Upper lobe of right lung (tissue), 1 donor: ENCODE measurements around the gene NTRK3. TPM values are rescaled to one million over a fixed set of nuclear protein-coding genes. Genes with fewer than 3 reads are reported as not detected.

Source experiments
- ATAC-seq: fragments of 200-7000 bp; cut with Tn5 transposase; one replicate; pipeline ENCODE4 v1.9.1; 2020; ENCODE audit warnings: mild to moderate bottlenecking, moderate library complexity
- DNase-seq: peaks from one replicate; pipeline ENCODE4 v3.0.0-alpha.2; 2020
- H3K27ac ChIP-seq: fragments of 200-600 bp; one replicate; pipeline ENCODE4 v1.8.0; 2022
- H3K27me3 ChIP-seq: fragments of 200-600 bp; one replicate; pipeline ENCODE4 v1.8.0; 2022; ENCODE audit warnings: mild to moderate bottlenecking
- H3K36me3 ChIP-seq: fragments of 200-600 bp; one replicate; pipeline ENCODE4 v1.8.0; 2022
- H3K4me1 ChIP-seq: fragments of 200-600 bp; one replicate; pipeline ENCODE4 v1.8.0; 2022
- H3K4me3 ChIP-seq: fragments of 200-600 bp; one replicate; pipeline ENCODE4 v1.8.0; 2022; ENCODE audit warnings: mild to moderate bottlenecking
- H3K9me3 ChIP-seq: fragments of 200-600 bp; one replicate; pipeline ENCODE4 v1.8.0; 2022
- CTCF ChIP-seq: fragments of 200-600 bp; IDR thresholded peaks from one replicate; pipeline ENCODE4 v1.8.0; 2022; ENCODE audit warnings: antibody characterized with exemption
- intact Hi-C: fragments of 100-400 bp; cut with DNase I; formaldehyde crosslinking; loops from one replicate; pipeline ENCODE4 v1.11.0; 2022
- total RNA-seq: library from RNA; stranded (reverse); fragmentation: NEBNext Ultra II Directional; extraction: Animal tissue kit (Norgen Biotek cat#: 25700); gene quantifications from one replicate; pipeline ENCODE4 v1.2.1, GENCODE V29; 2021
- donor health status: DM: no; HTN: yes; CAD: no; lungs with severe emphysema.

NTRK3 gene
- total RNA-seq, 1 donor from 2014 or later: 2.8 TPM

DNA sequence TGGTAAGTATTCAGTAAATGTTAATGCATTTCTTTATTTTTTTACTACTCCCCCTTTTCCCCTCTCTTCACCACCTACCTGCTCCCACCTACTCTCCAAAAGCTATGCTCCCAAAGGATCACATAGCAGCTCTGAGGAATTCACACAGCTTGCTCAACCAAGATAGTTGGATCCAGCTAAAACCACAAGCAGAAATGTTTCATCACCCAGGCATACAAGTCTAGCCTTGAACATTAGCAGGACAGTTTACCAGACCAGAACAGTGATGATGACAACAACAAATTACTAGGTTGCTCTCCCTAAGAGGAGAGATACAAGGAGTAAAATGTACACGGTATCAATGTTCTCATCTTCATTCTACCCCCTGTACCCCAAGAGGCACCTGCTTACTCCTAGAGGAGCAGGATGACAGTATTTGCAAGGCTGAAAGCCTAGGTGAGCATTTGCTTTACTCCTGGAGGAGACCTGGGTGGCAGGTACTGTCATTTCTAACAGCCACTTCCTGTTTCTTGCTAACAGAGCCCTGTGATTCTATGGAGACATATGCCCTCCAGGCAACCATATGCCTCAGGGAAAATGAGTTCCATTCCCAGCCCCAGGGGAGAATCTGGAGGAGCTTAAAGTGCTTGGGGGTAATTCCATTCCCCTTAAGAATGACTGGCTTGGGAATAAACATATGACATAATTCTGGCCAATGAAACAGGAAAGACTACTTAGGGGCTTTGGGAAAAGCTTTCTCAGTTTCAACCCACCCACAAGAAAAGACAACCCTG is 237.5 kb downstream of the NTRK3 start:
- ATAC-seq: no peak
- intact Hi-C loops: no loop called here

DNA sequence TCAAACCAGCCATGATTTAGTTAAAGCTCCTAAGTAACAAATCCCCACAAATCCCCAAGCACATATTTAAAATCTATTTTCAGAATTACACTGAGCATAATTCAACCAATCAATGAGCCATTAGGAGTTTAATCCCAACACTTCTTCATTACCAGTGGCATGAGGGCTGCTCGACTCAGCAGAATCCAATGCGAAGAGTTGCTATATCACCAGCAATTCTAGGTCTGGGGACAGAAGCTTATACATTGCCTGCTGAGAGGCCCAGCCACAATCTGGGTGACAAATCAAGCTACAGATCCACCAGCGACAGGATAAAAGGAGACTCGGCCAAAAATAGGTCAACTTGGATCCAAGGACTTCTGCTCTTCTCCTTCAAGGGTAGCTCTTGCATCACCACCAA is 238.8 kb downstream of the NTRK3 start:
- Histone ChIP-seq H3K27ac (no peak overlapping the region), H3K27me3 (no peaks in the 10 kb centered on the region), H3K4me3 (no peak overlapping the region), H3K36me3 (no peaks in the 10 kb centered on the region), H3K9me3 (no peaks in the 10 kb centered on the region), H3K4me1 (no peaks in the 10 kb centered on the region)
- DNase-seq: no peak
- no peak for TF ChIP-seq CTCF
- intact Hi-C loops: no loop called here
- no peak for ATAC-seq

More for the DNA sequence above, 237.5 kb downstream of the NTRK3 start:
- H3K4me3 ChIP-seq: no peak overlapping the region
- no peaks in the 10 kb centered on the region for H3K36me3 ChIP-seq
- no peaks in the 10 kb centered on the region for H3K4me1 ChIP-seq
- H3K9me3 ChIP-seq: no peaks in the 10 kb centered on the region
- no peak for DNase-seq
- H3K27me3 ChIP-seq: no peaks in the 10 kb centered on the region
- no peak overlapping the region for H3K27ac ChIP-seq
- no peak for TF ChIP-seq CTCF

DNA sequence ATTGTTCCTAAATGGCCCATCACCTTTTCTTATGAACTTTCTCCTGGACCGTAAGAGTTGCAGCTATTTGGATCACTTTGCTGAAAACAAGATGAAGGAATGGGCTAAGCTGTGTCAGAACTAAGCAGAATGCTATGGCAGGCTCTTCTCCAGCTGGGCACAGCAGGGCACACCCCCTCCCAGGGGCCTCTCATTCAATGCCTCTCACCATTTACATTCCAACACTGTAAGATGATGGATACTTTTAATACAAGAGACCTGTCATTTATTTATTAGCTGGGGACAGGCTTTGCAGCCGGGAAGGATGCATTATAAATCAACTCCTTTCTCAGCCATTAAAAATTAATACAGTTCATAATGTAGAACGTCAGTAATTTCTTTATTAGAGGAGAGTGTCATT is 240.1 kb downstream of the NTRK3 start:
- H3K27me3 ChIP-seq: no peaks in the 10 kb centered on the region
- H3K9me3 ChIP-seq: no peaks in the 10 kb centered on the region
- no peak for TF ChIP-seq CTCF
- no peak for DNase-seq
- peaks cover 5% of the 10 kb centered on the region for H3K4me1 ChIP-seq
- H3K36me3 ChIP-seq: no peaks in the 10 kb centered on the region
- intact Hi-C loops: no loop called here
- H3K27ac ChIP-seq: no peak overlapping the region
- ATAC-seq: no peak
- H3K4me3 ChIP-seq: no peak overlapping the region

DNA sequence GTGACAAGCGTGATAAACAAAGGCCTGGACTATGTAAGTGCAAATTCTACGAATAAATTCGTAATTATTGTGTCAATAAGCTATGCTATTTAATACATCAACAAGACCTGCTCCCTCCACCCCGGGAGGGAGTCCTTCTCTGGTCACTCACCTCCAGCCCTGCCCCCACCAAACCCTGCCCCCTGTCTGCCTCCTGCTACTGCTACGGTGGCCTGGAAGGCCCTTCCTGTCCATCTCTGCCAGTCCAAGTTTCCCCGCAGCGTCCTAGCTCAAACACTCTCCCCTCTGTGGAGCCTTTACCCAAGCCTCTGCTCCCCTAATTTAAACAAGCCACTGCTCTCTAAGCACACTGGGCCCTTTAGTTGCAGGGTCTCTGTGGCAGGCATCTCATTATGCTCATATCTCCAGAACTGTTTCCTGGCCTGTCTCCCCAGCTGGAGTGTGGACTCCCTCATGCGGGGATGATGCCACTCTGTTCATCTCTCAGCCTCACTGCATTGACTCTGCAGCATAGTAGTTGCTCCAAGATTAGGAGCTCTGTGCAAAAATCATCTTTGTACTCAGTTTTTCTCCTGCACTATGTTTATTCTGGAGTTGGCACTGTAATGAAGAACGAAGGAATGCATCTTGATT is 241.2 kb downstream of the NTRK3 start:
- Histone ChIP-seq H3K9me3 (no peaks in the 10 kb centered on the region), H3K27me3 (no peaks in the 10 kb centered on the region), H3K4me3 (no peak overlapping the region), H3K27ac (no peak overlapping the region), H3K36me3 (no peaks in the 10 kb centered on the region), H3K4me1 (peaks cover 5% of the 10 kb centered on the region)
- TF ChIP-seq CTCF: no peak
- intact Hi-C loops: no loop called here
- no peak for ATAC-seq
- no peak for DNase-seq

GRCh38 chr15:88014454-88015160 is 241.9 kb downstream of the NTRK3 start:
- Histone ChIP-seq H3K36me3 (no peaks in the 10 kb centered on the region), H3K9me3 (no peaks in the 10 kb centered on the region), H3K27ac (no peak overlapping the region), H3K4me1 (peaks cover 5% of the 10 kb centered on the region), H3K4me3 (no peak overlapping the region), H3K27me3 (no peaks in the 10 kb centered on the region)
- DNase-seq: no peak
- intact Hi-C loops: no loop called here
- ATAC-seq: no peak
- no peak for TF ChIP-seq CTCF
